HG03159 (cell line): ENCODE results near the gene SLC4A5.
A peak's percentile ranks its signal among the peaks of the same experiment; 100 is the strongest.
"Not testable (repeated sequence)": the region's sequence is repeated elsewhere in the genome, so short reads cannot be mapped to it uniquely, and the experiment has no call there.

ENCODE experiments used
- ATAC-seq: cut with Tn5 transposase; IDR thresholded peaks from one replicate; pipeline ENCODE4 v1.9.1; 2021; ENCODE audit warnings: mild to moderate bottlenecking, moderate library complexity; ENCODE audit not compliant: unreplicated experiment

The SLC4A5 gene

DNA sequence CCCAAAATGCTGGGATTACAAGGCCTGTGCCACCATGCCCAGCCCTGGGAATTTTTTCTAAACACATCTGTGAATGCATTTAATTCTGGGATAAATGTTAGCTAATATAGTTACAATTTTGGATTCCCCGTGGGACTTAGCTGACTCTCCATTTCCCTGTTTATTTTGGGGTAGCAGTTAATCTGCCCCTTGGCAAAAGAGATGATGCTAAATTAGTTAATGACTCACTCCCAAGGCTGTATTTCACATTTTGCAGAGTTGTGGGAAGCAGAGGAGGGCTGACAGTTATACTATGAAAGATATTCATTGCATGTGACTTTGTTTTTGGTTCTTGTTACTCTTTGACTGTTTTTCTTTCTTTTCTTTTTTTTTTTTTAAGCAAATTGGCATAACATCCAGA, 141.6 kb downstream of the SLC4A5 start:
- no peak for ATAC-seq

DNA sequence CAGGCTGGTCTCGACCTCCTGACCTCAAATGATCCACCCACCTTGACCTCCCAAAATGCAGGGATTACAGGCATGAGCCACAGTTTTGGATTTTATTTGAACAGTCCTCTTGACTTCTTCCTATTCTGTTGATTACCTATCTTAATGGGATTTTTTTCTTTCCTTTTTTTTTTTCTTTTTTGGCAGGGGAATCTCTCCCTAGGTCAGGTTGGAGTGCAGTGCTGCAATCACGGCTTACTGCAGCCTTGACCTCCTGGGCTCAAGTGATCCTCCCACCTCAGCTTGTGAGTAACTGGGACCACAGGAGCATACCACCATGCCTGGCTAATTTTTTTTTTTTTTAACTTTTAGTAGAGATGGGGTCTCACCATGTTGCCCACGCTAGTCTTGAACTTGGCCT, 142.0 kb downstream of the SLC4A5 start:
- ATAC-seq = no peak

DNA sequence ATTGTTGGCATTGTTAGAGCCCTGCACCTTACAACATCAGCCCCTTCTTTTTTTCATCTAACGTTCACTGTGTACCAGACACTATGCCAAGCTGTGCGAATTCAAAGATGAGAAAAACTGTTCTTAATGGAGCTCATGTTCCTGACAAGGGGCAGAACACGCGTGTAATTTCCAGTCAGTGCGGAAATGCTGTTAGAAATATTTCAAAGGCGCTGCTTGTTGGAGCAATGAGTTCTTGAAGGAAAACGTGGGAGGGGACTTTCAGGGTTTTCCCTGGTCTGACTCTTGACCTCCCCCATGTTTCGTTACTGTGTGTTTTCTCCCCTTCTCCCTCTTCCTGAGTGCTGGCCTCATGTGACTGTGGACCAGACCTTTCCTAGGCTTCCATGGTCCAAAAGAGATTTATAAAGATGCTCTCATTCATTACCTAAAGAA, 143.3 kb downstream of the SLC4A5 start:
- ATAC-seq = no peak

DNA sequence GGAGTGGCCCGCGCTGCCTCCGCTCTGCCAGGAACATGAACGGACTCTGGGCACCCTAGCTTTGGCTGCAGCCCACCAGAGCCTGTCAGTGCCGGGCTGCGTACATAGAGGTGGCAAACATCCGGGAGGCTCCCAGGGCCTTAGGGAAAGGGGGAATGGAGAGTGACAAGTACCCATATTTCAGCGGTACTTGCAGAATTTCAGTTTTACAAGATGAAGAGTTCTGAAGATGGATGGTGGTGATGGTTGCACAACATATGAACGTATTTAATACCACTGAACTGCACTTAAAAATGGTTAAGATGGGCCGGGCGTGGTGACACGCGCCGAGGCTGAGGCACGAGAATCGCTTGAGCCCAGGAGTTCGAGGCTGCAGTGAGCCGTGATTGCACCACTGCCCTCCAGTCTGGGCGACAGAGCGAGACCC, 143.9 kb downstream of the SLC4A5 start:
- no peak for ATAC-seq

DNA sequence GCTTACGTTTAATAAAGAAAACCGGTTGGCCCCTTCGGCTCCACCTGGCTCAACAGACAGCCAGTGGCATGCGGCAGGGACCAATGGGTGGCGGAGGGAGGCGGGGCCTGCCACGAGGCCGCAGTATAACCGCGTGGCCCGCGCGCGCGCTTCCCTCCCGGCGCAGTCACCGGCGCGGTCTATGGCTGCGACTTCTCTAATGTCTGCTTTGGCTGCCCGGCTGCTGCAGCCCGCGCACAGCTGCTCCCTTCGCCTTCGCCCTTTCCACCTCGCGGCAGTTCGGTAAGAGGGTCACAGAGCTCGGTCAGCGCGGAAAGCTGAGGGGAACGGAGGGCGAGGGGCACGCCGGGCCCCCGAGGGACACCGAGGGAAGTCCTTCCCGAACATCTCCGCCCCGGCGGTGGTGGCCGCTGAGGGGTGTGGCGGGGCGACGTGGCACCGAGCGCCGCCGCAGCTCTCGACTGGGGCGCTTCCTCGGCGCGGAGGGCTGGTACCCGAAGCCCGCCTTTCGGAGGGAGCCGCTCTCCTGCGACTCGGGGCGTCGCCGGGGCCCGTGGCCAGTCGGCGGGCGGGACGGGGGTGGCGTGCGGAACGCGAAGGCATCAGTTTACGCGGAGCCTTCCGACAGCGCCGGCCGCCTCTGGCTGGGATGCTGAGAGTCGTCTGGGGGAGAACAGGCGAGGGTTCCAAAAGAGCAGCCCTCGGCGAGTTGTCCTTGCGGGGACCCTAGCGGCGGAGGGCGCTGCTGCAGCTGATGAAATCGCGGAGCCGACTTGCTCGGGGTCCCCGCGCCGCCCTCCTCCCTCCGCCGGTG, 144.5 kb downstream of the SLC4A5 start, which contains the start of gene MTHFD2:
Gene MTHFD2, plus strand, starts transcription at position 155 of the 814 bp plus-strand sequence. Its CDS starts 27 bp downstream, at position 182.
- peak; percentile 87 for ATAC-seq

DNA sequence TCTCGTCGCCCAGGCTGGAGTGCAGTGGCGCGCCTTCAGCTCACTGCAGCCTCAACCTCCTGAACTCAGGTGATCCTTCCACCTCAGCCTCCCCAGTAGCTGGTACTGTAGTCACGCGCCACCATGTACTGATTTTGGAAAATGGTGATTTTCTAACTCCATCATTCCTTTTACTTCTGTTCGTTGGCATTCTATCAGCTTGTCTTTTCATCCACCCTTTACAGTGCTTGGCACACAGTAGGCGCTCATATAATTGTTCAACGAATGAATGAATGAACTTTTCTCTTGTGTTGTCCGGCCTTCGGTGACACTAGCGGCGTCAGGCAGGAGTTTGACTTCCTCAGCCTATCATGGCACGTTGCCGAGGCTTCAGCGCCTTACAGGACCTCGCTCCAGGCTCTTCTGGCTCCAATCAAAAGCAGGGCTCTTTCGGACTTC, 145.2 kb downstream of the SLC4A5 start:
- no peak for ATAC-seq

DNA sequence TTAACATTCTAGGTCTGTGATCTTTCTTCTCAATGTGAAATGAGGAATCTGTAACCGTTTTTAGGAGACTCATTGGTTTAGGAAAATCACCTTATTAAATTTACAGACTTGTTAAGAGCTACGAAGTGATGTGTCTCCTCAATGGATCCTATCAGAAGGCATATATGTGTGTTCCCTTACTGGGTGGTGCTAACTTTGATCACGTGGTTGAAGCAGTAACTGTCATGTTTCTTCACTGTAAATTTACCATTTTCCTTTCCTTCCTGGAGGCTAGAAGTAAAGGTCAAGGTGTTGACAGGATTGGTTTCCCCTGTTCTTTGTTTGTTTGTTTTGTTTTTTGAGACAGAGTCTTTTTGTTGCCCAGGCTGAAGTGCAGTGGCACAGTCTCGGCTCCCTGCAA, 146.2 kb downstream of the SLC4A5 start:
- ATAC-seq = no peak

DNA sequence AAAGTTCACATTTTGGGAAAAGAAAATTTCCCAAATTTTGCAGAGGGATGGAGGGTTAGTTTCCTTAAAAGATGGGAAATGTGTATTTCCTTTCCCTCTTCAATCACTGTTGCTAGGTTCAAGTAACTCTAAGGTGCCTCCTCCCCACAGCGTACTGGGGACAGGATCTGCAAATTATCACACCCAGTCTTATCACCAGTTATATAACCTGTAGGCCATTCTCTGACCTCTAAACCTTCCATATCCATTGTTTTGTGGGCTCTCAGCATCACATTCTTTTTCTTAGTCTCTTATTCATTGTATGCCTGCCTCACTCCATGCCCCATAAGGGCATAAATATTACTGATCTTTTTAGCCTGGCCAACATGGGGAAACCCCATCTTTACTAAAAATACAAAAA, 148.4 kb downstream of the SLC4A5 start:
- no peak for ATAC-seq

DNA sequence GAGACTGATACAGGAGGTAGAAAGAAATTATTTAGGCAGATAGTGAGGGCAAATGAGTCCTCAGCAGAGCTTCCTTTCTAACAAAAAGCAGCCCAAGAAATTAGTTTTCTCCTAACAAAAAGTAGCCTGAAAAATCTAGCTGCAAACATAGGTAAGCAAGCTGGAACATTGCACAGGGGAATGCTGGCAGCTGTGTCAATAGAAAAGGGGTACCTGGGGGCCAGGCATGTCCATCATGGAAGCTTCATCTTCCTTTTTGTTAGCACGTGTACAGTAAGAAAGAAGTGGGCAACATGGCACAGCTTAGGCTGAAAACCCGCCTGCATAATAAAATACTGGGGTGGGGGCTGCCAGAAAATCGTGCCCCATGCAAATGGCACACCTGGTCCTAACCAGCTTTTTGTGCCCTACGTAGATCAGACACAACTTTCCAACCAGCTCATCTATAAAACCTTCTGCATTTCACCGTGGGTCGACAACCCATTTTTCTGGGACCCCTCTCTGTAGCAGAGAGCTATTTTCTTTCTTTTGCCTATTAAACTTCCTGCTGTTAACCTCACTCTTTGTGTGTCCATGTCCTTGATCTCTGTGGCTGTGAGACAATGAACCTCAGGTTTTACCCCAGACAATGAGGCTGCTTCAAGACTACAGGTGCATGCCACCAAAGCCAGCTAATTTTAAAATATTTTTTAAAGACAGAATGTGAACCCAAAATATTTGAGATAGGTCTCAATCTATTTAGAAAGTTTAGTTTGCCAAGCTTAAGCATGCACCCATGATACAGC, 151.4 kb downstream of the SLC4A5 start:
- no peak for ATAC-seq

DNA sequence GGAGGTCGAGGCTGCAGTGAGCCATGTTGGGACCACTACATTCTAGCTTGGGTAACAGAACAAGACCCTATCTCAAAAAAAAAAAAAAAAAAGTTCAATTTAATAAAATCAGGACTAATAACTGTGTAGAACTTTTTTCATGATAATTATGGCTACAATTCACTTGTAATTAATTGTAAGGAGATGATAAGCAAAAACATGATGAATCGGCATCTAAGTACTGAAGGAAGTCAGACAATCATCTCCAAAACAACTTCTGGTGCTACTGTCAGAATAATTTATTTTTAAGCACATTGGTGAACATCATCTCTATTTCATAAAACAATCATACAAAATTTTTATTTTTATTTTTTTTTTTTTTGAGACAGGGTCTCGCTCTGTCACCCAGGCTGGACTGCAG, 154.5 kb downstream of the SLC4A5 start:
- ATAC-seq = no peak

DNA sequence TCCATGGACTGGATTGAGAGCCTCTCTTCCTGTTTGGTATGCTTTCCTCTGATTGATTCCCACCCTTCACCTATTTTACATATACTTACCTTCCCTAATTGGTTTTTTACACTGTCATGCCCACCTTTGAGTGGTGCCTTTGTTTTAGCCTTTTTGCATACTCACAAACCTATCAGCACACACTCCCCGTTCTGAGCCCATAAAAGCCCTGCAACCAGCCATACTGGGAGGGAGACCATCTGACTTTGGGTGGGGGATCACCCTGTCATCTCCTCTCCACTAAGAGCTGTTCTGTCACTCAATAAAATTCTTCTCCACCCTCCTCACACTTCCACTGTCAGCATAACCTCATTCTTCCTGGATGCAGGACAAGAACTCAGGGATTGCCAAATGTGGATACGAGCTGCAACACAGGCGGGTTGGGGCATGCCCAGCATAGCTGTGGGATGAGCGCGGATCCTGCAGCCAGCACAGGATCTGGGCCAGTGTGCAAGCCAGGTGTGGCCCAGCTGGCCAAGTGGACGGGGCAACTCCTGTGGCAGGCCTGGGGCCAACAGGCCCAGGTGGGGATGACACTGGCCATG, 155.1 kb downstream of the SLC4A5 start:
- no peak for ATAC-seq

DNA sequence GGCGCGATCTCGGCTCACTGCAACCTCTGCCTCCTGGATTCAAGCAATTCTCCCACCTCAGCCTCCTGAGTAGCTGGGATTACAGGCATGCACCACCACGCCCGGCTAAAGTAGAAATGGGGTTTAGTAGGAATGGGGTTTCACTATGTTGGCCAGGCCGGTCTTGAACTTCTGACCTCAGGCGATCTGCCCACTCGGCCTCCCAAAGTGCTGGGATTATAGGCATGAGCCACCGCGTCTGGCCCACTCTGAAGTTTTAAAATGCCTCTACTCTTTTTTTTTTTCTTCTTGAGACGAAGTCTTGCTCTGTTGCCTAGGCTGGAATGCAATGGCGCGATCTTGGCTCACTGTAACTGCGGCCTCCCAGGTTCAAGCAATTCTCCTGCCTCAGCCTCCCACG, 156.5 kb downstream of the SLC4A5 start:
- ATAC-seq = not testable (repeated sequence)

DNA sequence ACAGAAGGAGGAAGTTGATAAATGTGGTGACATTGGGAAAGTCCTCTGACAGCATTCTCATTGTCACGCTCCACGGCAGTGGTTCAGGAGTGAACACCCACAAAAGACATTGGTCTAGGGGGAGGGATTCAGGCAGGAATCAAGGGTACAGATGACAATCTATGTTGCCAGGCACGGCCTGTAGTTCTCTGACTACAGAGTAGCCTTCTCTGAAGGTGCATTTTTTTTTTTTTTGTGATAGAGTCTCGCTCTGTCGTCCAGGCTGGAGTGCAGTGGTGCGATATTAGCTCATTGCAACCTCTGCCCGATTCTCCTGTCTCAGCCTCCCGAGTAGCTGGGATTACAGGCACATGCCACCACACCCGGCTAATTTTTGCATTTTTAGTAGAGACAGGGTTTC, 157.2 kb downstream of the SLC4A5 start:
- peak; percentile 52 for ATAC-seq

DNA sequence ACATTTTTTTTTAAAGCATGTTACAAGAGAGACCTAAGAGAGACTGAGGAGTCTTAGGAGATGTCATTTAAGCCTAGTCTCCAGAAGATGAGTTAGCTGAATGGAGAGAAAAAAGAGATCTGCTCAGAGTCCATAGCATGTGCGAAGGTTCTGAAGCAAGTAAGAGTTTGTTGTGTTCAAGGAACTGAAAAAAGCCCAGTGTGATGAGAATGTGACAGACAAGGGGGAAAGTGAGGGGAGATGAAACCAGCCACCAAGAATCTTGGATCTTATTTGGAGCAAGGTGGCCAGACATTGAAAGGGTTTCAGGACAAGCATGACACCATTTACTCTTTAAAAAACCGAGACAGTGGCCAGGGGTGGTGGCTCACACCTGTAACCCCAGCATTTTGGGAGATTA, 159.3 kb downstream of the SLC4A5 start:
- ATAC-seq = no peak

DNA sequence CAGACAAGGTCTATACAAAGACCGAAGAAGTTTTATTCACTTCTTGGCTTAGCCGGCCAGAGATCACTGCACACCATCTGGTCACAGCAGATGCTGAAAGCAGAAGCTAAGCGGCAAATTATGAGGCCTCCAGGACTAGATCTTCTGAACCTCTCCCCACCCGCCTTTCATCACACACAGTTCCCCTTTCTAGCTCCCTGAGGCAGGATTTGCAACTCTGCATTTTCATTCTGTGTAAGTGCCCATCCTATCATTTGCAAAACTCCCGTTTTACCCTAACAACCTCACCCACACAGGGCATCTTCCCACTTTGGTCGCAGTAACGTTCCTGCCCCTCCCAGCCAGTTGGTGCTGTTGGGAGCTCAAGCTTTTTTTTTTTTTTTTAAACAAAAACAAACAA, 161.5 kb downstream of the SLC4A5 start:
- peak; percentile 28 for ATAC-seq

DNA sequence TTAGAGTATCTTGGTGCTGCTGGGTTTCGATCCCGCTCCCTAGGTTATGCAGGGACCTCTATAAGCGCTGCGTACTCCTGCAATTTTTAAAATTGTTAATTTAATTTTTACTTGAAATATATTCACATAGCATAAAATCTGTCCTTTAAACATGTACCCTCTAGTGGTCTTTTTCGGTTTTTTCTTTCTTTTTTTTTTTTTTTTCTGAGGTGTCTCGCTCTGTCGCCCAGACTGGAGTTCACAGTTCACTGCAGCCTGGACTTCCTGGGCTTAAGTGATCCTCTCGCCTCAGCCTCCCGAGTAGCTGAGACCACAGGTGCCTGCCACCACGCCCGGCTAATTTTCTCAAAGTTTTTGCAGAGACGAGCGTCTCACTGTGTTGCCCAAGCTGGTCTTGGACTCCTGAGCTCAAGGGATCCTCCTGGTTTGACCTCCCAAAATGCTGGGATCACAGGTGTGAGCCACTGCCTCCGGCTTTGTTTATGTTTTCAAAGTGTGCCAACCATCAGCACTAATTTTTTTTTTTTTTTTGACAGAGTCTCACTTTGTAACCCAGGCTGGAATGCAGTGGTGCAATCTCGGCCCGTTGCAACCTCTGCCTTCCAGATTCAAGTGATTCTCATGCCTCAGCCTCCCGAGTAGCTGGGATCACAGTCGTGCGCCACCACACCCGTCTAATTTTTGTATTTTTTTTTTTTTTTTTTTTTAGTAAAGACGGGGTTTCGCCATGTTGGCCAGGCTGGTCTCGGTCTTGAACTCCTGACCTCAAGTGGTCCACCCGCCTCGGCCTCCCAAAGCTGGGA, 164.0 kb downstream of the SLC4A5 start:
- ATAC-seq = peak; percentile 19

DNA sequence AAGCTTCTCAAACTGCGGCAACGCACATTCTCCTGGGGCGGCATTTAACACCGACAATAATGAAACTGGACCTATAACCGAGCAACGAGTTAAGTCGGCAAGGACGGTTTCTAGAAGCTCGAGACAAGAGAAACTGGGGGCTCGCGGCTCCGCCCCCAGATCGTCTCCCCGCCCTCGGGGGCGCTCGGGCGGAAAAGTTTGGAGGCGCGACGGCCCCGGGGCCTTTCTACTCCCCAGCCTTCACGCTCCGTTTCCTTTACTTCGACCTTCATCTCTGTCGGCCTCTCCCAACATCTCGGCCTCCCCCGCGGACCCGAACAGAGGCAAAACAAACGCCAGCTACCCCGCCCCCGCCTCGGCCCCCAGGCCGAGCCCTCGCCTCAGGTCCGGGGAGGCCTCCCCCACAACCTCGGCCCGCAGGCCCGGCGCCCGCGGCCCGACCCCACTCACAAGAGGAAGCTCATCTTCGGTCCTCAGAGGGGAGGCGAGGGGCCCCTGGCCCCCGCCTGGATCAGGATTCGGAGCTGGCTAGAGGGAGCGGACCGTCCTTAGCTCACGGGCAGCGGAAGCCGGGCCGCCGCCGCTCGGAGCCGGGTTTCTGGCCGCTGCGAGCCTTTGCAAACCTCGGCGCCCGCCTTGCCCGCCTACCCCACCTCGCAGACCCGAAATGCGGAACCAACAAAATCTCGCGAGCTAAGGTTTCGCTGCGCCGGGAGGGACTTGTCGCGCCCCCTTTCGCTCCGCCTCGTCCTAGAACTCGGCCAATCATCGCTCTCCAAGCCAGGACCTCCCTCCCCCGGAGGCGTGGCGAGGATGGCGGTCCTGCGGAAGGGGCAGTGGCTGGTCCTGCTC, 164.8 kb downstream of the SLC4A5 start, which contains the start of gene MOB1A:
Gene MOB1A, minus strand, starts transcription at position 669 of the 852 bp plus-strand sequence. Its CDS starts 205 bp downstream, at position 464.
- ATAC-seq = peak; percentile 82

DNA sequence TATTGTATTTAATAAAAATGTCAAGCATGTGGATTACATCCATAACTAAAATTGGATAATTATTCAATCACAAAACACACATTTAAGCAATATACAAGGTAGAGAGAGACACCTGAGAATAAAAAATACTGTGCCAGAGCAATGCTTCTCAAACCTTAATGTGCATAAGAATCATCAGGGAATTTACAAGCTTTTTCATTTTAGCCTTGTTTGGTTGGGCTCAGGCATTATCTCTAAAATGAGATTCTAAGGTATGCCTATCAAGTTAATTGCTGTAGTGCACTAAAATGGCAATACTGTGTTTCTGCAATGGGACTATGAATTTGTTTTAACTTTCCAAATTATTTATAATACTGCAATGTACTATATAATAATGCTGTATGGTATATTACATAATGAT, 165.5 kb downstream of the SLC4A5 start:
- no peak for ATAC-seq

DNA sequence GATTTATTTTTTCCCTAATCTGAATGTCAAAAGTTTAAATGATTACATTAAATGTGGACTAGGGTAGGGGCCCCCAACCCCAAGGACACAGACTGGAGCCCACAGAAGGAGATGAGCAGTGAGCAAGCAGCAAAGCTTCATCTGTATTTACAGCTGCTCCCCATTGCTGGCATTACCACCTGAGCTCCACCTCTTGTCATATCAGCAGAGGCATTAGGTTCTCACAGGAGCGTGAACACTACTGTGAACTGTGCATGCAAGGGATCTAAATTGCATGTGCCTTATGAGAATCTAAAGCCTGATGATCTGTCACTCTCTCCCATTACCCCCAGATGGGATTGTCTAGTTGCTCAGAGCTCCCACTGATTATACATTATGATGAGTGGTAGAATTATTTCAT, 168.3 kb downstream of the SLC4A5 start:
- no peak for ATAC-seq

DNA sequence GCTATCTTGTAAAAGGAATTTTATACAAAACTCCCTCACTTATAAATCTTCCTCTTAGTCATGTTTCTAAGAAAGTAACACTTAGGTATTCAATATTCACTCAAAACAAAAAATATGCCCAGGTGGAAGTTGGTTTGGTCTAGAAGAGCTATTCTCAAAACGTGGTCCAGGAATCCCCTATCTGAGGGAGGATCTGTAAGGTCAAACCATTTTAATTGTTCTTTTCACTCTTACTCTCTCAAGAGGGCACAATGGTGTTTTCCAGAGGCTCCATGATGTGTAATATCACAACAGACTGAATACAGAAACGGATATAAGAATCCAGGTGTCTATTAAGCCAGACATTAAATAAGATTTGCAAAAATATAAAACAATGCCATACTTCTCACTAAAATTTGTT, 174.5 kb downstream of the SLC4A5 start:
- no peak for ATAC-seq
